ENCODE data around the gene TMEM271.
"Not testable (repeated sequence)": the region's sequence is repeated elsewhere in the genome, so short reads cannot be mapped to it uniquely, and the experiment has no call there.

The TMEM271 gene

GRCh38 chr4:609400-610050 lies 33.4 kb upstream of the TMEM271 start:
- DNase-seq (ENCODE audit: low read depth in 2 of 2): no peak

- DNase-seq (ENCODE audit: low read depth in 2 of 2): no peak
Measured at GRCh38 chr4:608236-608635, 32.1 kb upstream of the TMEM271 start.

- DNase-seq (ENCODE audit: low read depth in 2 of 2): no peak
Measured at GRCh38 chr4:605702-606425, 29.8 kb upstream of the TMEM271 start.

- DNase-seq (ENCODE audit: low read depth in 2 of 2): peak in 1 of 2 donors; percentile 18
Measured at GRCh38 chr4:604131-604530, 28.0 kb upstream of the TMEM271 start.

GRCh38 chr4:602559-602942 lies 26.5 kb upstream of the TMEM271 start:
- peak in 1 of 2 donors; percentile 40 for DNase-seq (ENCODE audit: low read depth in 2 of 2)

- DNase-seq (ENCODE audit: low read depth in 2 of 2): no peak
Measured at GRCh38 chr4:601612-602558, 25.8 kb upstream of the TMEM271 start.

GRCh38 chr4:600850-601515 lies 24.9 kb upstream of the TMEM271 start:
- peak in 1 of 2 donors; percentile 17 for DNase-seq (ENCODE audit: low read depth in 2 of 2)

GRCh38 chr4:600166-600565 lies 24.1 kb upstream of the TMEM271 start:
- no peak for DNase-seq (ENCODE audit: low read depth in 2 of 2)

GRCh38 chr4:598925-599324 lies 22.8 kb upstream of the TMEM271 start:
- DNase-seq (ENCODE audit: low read depth in 2 of 2): no peak

- no peak for DNase-seq (ENCODE audit: low read depth in 2 of 2)
Measured at GRCh38 chr4:592825-593520, 16.9 kb upstream of the TMEM271 start.

- DNase-seq (ENCODE audit: low read depth in 2 of 2): not testable (repeated sequence)
Measured at GRCh38 chr4:592178-592577, 16.1 kb upstream of the TMEM271 start.

GRCh38 chr4:590313-590841 lies 14.3 kb upstream of the TMEM271 start:
- DNase-seq (ENCODE audit: low read depth in 2 of 2): no peak

GRCh38 chr4:589219-589963 lies 13.3 kb upstream of the TMEM271 start:
- no peak for DNase-seq (ENCODE audit: low read depth in 2 of 2)

GRCh38 chr4:588351-588849 lies 12.3 kb upstream of the TMEM271 start:
- no peak for DNase-seq (ENCODE audit: low read depth in 2 of 2)

- DNase-seq (ENCODE audit: low read depth in 2 of 2): no peak
Measured at GRCh38 chr4:587671-588350, 11.7 kb upstream of the TMEM271 start.

GRCh38 chr4:583820-584219 lies 7.7 kb upstream of the TMEM271 start:
- DNase-seq (ENCODE audit: low read depth in 2 of 2): no peak

- DNase-seq (ENCODE audit: low read depth in 2 of 2): no peak
Measured at GRCh38 chr4:581753-582361, 5.8 kb upstream of the TMEM271 start.

- DNase-seq (ENCODE audit: low read depth in 2 of 2): no peak
Measured at GRCh38 chr4:581181-581580, 5.1 kb upstream of the TMEM271 start.

Measured in stimulated activated CD8-positive, alpha-beta memory T cell treated with anti-CD3 and anti-CD28 coated beads, Interleukin-7, amount 100 ng/mL, for 4 hours (primary cell).